ENCODE results near the gene KREMEN1.

KREMEN1 gene

GRCh38 chr22:29206372-29207242 lies 133.8 kb downstream of the KREMEN1 start:
- no peak for DNase-seq (ENCODE audit: low spot score)

GRCh38 chr22:29207243-29207550 lies 134.4 kb downstream of the KREMEN1 start:
- DNase-seq (ENCODE audit: low spot score) = no peak

DNA sequence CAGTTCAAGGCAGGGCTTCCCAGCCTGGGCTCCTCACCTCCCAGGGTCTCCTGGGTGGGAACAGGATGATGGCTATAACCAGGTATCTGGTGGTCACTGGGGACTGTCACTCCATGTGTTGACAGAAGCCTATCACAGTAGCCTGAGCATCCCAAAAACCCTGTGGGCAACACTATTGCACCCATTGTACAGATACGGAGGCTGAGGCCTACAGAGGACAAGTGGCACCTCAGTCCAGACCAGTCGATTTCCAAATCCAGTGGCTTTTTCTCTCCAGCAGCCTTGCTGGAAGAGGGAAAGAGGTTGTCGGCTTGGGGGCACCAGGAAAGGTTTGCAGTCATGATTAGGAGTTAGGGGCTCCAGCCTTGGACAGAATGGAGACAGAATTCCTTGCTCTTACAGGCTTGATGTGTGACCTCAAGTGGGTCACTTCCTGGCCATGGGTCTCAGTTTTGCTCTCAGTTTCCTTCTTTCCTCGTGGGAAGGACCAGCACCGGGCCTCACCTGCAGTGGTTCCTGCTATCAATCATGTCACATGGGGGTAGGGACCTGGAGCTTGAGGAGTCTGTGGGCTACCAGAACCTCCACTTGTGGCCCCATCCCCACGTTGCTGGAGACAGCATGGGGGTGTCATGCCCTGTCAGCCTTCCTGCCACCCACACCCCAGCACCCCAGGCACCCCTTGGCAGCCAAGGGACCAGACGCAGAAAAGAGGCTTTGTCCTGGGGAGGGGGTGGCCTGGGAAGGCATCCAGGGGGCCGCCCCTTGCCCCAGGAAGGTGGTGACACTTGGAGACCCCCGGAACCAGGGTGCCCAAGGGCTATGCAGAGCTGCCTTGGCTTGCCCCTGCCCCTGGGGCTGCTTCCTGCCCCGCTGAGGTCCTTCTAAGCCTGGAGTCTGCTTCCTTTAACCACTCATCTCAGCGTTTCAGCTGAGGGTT lies 135.0 kb downstream of the KREMEN1 start:
- no peak for DNase-seq (ENCODE audit: low spot score)

DNA sequence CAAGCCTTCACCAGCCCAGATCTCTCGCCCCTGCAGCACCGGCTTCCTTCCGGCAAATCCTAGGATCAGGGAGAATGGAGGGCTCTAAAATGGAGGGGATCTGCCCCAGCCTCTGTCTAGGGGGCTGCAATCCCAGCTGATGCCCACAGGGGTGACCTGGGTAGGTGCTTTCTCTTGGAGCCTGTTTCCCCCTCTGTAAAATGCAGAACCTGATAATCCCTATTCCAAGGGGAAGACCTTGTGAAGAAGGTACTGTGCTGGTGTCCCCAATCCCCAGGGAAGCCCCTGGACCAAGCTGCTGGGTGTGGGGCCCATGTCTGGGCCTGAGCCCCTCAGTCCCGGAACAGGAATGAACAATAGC lies 135.6 kb downstream of the KREMEN1 start:
- no peak for DNase-seq (ENCODE audit: low spot score)

GRCh38 chr22:29208879-29209623 lies 136.2 kb downstream of the KREMEN1 start:
- no peak for DNase-seq (ENCODE audit: low spot score)

DNA sequence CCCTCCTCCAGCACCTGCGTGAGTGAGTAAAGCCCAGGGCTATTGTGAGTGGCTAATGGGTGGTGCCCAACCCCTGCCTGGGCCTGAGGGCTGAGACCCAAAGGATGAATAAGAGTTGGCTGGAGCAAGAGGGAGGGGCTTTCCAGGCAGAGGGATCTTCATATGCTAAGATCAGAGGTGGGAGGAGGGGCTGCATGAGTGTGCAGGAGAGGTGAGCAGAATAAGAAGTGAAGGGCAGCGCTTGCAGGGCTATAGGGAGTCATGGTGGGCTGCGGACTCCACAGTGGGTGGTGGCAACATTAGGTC lies 136.7 kb downstream of the KREMEN1 start:
- DNase-seq (ENCODE audit: low spot score) = no peak

DNA sequence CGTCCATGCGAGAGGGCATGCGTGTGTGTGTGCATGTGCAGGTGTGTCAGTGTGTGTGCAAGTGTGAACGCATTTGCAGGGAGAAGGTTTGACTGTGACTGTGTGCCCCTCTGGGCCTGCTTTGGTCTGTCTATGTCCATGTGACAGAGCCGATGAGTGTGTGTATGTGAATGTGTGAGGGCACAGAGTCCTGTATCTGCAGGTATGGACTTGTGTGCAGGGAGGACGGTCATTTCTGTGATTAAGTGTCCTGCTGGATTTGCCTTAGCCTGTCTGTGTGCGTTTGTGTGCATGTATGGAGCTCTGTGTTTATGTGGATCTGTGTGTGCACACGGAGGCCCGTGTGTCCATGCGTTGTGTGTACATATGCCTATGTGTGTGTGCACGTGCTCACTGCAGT lies 138.2 kb downstream of the KREMEN1 start:
- DNase-seq (ENCODE audit: low spot score) = no peak

GRCh38 chr22:29211466-29211865 lies 138.6 kb downstream of the KREMEN1 start:
- DNase-seq (ENCODE audit: low spot score) = no peak

- DNase-seq (ENCODE audit: low spot score) = no peak
These were observed 139.9 kb downstream of the KREMEN1 start for GRCh38 chr22:29212743-29213142.

- DNase-seq (ENCODE audit: low spot score) = no peak
These were observed 140.7 kb downstream of the KREMEN1 start for GRCh38 chr22:29213493-29213892.

DNA sequence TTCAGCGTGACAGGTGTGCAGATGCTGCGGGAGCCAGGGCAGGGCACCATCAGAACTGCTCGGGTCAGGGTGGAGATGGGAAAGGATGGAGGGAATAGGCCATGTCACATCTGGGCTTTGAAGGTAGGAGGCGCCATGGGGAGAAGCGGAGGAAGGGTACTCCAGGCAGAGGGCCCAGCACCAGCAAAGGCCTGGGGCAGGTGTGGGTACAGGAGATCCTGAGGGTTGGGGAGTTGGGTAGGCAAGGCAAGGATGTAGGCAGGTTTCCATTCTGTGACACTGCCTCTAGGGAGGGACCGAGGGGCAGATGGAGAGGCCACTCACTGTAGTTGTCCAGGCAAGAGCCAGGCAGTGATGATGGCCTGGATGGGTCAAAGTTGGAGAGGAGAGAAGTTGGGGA lies 141.4 kb downstream of the KREMEN1 start:
- DNase-seq (ENCODE audit: low spot score) = no peak

- DNase-seq (ENCODE audit: low spot score) = no peak
These were observed 142.4 kb downstream of the KREMEN1 start for GRCh38 chr22:29215012-29215860.

DNA sequence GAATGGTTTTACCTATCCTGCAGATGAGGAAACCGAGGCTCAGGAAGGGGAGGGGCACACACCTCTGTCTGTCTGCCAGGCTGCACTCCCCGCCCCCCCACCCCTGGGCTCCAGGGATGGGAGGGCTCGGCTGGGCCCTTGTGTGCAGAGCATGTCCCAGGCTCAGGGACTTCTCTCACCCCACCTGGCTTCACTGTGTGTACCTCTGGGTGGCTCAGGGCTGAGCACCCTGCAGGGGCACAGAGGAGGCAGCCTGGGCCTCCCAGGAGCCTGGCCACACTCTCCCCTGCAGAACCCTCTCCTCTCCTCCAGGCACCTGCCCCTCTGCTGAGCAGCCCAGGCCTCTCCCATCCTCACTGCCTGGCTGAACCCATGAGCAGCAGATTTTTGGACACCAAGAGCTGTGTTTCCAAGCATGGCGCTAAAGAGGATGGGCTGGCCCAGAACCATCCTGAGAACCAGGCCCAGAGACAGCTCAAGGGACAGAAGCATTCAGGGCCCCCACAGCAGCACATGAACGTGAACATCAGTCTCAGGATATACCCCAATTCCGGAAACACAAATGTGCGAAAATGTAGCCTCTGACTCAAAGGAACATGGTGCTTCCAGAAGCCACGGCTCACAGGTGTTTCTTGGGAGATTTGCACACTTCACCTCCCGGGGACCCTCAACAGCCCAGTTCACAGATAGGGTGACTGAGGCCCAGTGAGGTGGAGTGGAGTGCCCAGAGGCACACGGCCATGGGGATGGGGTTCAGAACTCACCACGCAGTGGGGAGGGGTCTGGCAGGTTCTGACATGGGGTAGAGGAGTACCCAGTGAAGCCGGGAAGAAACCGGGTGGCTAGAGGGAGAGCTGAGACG lies 143.4 kb downstream of the KREMEN1 start:
- no peak for DNase-seq (ENCODE audit: low spot score)

DNA sequence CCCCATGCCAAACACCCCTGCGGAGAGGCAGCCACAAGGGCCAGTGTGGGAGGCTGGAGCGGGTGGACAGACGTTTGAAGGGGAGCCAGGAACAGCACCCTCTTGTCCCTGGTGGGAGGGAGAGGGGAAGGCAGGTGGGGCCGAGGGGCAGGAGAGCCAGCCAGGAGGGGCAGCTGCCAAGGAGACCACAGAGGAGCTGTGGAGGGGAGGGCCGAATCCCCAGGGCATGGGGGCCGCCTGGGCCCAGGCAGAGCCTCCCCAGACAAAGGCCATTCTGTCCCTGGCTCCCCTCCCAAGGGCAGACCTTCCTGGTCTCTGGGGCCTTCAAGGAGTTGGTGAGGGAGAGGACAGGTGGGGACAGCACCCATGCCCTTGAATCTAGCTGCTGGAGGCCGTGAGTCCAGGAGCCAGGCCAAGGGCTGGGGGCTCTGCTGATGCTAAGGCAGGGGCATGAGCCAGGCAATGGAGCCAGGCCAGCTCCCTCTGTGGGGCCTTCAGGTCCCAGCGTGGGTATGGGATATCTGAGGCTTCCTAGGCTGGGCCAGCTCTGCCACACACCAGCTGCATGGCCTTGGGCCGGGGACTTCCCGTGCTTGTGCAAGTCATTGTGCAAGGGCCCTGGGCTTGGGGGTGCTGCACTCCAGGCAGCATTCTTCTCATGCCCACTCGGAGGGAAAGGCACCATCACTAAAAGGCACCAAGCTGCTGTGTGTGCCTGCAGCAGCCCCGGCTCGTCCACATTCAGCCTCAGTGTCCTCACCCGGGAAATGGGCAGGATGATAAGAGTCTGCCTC lies 144.2 kb downstream of the KREMEN1 start:
- DNase-seq (ENCODE audit: low spot score) = no peak
